GM23338 (cell line): ENCODE results near the gene EYA4. TPM values are rescaled to one million over a fixed set of nuclear protein-coding genes. Genes with fewer than 3 reads are reported as not detected.

Experiments
- ATAC-seq: fragments of 200-7000 bp; cut with Tn5 transposase; 3 replicates; pipeline ENCODE4 v1.9.1; 2020
- DNase-seq: peaks from one replicate; pipeline ENCODE4 v3.0.0-alpha.2; 2015; ENCODE audit warnings: low spot score
- H2AFZ ChIP-seq: fragments of 200-600 bp; sonication (generic); 2 replicates; pipeline ENCODE4 v1.8.0; 2016; ENCODE audit warnings: antibody characterized with exemption, mild to moderate bottlenecking, moderate library complexity
- H3F3A ChIP-seq: fragments of 200-600 bp; sonication (generic); replicated peaks from 2 replicates; pipeline ENCODE4 v1.8.0; 2017; ENCODE audit warnings: antibody characterized with exemption, mixed run types, low read depth
- H3K27ac ChIP-seq: fragments of 200-600 bp; sonication (generic); 2 replicates; pipeline ENCODE4 v1.6.1; 2016; ENCODE audit warnings: low read depth
- H3K27me3 ChIP-seq: fragments of 200-600 bp; sonication (generic); 2 replicates; pipeline ENCODE4 v1.8.0; 2016; ENCODE audit warnings: mild to moderate bottlenecking, mixed run types, moderate library complexity; ENCODE audit not compliant: insufficient read depth
- H3K36me3 ChIP-seq: fragments of 200-600 bp; sonication (generic); 2 replicates; pipeline ENCODE4 v1.8.0; 2016; ENCODE audit warnings: mild to moderate bottlenecking; ENCODE audit not compliant: insufficient read depth
- H3K4me1 ChIP-seq: fragments of 200-600 bp; sonication (generic); 2 replicates; pipeline ENCODE4 v1.8.0; 2016; ENCODE audit warnings: mild to moderate bottlenecking, moderate library complexity; ENCODE audit not compliant: insufficient read depth
- H3K4me2 ChIP-seq: fragments of 200-600 bp; sonication (generic); 2 replicates; pipeline ENCODE4 v1.7.1; 2017; ENCODE audit warnings: mixed run types
- H3K4me3 ChIP-seq: fragments of 200-600 bp; sonication (generic); 2 replicates; pipeline ENCODE4 v1.6.1; 2016; ENCODE audit warnings: mixed run types
- H3K79me2 ChIP-seq: fragments of 200-600 bp; sonication (generic); replicated peaks from 2 replicates; pipeline ENCODE4 v1.8.0; 2017; ENCODE audit warnings: mild to moderate bottlenecking; ENCODE audit not compliant: insufficient read depth
- H3K9me2 ChIP-seq: fragments of 200-600 bp; sonication (generic); 2 replicates; pipeline ENCODE4 v1.8.0; 2017; ENCODE audit not compliant: insufficient read depth
- H4K20me1 ChIP-seq: fragments of 200-600 bp; sonication (generic); replicated peaks from 2 replicates; pipeline ENCODE4 v1.8.0; 2017; ENCODE audit warnings: mild to moderate bottlenecking; ENCODE audit not compliant: insufficient read depth
- H3K27ac Mint-ChIP-seq: 2 replicates; pipeline ENCODE4 v1.8.0; 2020; ENCODE audit warnings: inconsistent platforms, mild to moderate bottlenecking, moderate library complexity, mixed read lengths
- H3K27me3 Mint-ChIP-seq: 3 replicates; pipeline ENCODE4 v1.8.0; 2022; ENCODE audit warnings: low read depth, mild to moderate bottlenecking, moderate library complexity, mixed read lengths, inconsistent platforms; ENCODE audit not compliant: insufficient read depth, poor library complexity
- H3K36me3 Mint-ChIP-seq: 3 replicates; pipeline ENCODE4 v1.8.0; 2021; ENCODE audit warnings: low read depth, mild to moderate bottlenecking, inconsistent platforms, moderate library complexity, mixed read lengths
- H3K4me1 Mint-ChIP-seq: 3 replicates; pipeline ENCODE4 v1.8.0; 2020; ENCODE audit warnings: mild to moderate bottlenecking, inconsistent platforms, mixed read lengths
- H3K4me3 Mint-ChIP-seq: 3 replicates; pipeline ENCODE4 v1.8.0; 2021; ENCODE audit warnings: moderate library complexity, mild to moderate bottlenecking, inconsistent platforms, mixed read lengths
- H3K9me3 Mint-ChIP-seq: 3 replicates; pipeline ENCODE4 v1.8.0; 2020; ENCODE audit warnings: moderate library complexity, mild to moderate bottlenecking, inconsistent platforms, mixed read lengths
- EZH2 ChIP-seq: fragments of 200-600 bp; sonication (generic); IDR thresholded peaks from one replicate; pipeline ENCODE4 v1.8.0; 2017; ENCODE audit warnings: antibody characterized with exemption, mild to moderate bottlenecking, low read depth; ENCODE audit not compliant: unreplicated experiment
- polyA plus RNA-seq: library from polyadenylated mRNA; unstranded; fragments of >200 nt; fragmentation: Nextera tagmentation; extraction: Ambion mirVana; gene quantifications from 2 replicates; pipeline ENCODE4 v1.2.1, GENCODE V29; 2016
- total RNA-seq: library from RNA; depleted of rRNA; stranded (reverse); fragments of >200 nt; shearing (Covaris generic); gene quantifications from 2 replicates; pipeline ENCODE4 v1.2.3, GENCODE V29; 2014
- TF ChIP-seq, protein P1 (sequence below), 2 experiments: fragments of 200-600 bp in 1 of 2; sonication (generic) in 1 of 2; conservative IDR thresholded peaks; 2 replicates each; pipeline versions ENCODE4 v1.5.1 to v1.6.1; 2016 to 2017; ENCODE audit warnings: antibody characterized with exemption in 2 of 2, low read depth in 2 of 2, mild to moderate bottlenecking in 2 of 2, moderate library complexity in 1 of 2
- TF ChIP-seq, protein P2 (sequence below): fragments of 250-450 bp; sonication (Bioruptor Pico); IDR thresholded peaks from 2 replicates; pipeline ENCODE4 v1.5.0; 2020; ENCODE audit warnings: mild to moderate bottlenecking, moderate library complexity

The EYA4 gene
- total and polyA plus RNA-seq, 2 experiments from 2014 or later = 0.05 to 0.21 TPM

DNA sequence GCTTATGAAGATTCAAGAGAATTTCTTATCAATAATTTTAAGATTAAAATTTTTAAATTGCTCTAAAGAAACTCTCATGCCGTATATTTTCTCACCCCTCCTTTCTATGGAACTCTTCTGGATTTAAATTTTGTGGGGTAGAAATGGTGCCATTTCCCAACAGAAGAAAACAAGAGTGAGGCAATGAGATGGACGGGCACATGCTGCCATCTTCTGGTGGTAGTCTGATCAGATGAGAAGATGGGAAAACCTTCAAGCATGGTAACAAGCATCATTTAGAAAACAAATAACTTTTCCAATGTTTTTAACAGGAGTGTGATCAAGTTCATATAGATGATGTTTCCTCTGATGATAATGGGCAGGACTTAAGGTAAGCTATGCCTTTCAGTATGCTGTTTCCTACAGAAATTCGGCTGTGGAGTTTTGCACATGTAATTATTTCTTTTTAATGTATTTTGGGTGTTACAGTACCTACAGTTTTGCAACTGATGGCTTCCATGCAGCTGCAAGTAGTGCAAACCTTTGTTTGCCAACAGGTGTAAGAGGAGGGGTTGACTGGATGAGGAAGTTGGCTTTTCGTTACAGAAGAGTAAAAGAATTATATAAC, 271.4 kb downstream of the EYA4 start:
- H3K4me3 Mint-ChIP-seq = no peak overlapping the region
- H3K9me3 Mint-ChIP-seq = no peaks in the 10 kb centered on the region
- no peaks in the 10 kb centered on the region for H3K4me1 ChIP-seq
- H3K36me3 ChIP-seq = no peaks in the 10 kb centered on the region
- peak; percentile 78 for ATAC-seq
- H3K27me3 Mint-ChIP-seq = no peaks in the 10 kb centered on the region
- TF ChIP-seq, protein P1, sequence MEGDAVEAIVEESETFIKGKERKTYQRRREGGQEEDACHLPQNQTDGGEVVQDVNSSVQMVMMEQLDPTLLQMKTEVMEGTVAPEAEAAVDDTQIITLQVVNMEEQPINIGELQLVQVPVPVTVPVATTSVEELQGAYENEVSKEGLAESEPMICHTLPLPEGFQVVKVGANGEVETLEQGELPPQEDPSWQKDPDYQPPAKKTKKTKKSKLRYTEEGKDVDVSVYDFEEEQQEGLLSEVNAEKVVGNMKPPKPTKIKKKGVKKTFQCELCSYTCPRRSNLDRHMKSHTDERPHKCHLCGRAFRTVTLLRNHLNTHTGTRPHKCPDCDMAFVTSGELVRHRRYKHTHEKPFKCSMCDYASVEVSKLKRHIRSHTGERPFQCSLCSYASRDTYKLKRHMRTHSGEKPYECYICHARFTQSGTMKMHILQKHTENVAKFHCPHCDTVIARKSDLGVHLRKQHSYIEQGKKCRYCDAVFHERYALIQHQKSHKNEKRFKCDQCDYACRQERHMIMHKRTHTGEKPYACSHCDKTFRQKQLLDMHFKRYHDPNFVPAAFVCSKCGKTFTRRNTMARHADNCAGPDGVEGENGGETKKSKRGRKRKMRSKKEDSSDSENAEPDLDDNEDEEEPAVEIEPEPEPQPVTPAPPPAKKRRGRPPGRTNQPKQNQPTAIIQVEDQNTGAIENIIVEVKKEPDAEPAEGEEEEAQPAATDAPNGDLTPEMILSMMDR (conservative IDR thresholded peaks at IDR 0.05; ENCODE audit: low read depth in 2 of 2) = peak; percentile 84 to 95
- TF ChIP-seq EZH2 = no peak
- TF ChIP-seq, protein P2, sequence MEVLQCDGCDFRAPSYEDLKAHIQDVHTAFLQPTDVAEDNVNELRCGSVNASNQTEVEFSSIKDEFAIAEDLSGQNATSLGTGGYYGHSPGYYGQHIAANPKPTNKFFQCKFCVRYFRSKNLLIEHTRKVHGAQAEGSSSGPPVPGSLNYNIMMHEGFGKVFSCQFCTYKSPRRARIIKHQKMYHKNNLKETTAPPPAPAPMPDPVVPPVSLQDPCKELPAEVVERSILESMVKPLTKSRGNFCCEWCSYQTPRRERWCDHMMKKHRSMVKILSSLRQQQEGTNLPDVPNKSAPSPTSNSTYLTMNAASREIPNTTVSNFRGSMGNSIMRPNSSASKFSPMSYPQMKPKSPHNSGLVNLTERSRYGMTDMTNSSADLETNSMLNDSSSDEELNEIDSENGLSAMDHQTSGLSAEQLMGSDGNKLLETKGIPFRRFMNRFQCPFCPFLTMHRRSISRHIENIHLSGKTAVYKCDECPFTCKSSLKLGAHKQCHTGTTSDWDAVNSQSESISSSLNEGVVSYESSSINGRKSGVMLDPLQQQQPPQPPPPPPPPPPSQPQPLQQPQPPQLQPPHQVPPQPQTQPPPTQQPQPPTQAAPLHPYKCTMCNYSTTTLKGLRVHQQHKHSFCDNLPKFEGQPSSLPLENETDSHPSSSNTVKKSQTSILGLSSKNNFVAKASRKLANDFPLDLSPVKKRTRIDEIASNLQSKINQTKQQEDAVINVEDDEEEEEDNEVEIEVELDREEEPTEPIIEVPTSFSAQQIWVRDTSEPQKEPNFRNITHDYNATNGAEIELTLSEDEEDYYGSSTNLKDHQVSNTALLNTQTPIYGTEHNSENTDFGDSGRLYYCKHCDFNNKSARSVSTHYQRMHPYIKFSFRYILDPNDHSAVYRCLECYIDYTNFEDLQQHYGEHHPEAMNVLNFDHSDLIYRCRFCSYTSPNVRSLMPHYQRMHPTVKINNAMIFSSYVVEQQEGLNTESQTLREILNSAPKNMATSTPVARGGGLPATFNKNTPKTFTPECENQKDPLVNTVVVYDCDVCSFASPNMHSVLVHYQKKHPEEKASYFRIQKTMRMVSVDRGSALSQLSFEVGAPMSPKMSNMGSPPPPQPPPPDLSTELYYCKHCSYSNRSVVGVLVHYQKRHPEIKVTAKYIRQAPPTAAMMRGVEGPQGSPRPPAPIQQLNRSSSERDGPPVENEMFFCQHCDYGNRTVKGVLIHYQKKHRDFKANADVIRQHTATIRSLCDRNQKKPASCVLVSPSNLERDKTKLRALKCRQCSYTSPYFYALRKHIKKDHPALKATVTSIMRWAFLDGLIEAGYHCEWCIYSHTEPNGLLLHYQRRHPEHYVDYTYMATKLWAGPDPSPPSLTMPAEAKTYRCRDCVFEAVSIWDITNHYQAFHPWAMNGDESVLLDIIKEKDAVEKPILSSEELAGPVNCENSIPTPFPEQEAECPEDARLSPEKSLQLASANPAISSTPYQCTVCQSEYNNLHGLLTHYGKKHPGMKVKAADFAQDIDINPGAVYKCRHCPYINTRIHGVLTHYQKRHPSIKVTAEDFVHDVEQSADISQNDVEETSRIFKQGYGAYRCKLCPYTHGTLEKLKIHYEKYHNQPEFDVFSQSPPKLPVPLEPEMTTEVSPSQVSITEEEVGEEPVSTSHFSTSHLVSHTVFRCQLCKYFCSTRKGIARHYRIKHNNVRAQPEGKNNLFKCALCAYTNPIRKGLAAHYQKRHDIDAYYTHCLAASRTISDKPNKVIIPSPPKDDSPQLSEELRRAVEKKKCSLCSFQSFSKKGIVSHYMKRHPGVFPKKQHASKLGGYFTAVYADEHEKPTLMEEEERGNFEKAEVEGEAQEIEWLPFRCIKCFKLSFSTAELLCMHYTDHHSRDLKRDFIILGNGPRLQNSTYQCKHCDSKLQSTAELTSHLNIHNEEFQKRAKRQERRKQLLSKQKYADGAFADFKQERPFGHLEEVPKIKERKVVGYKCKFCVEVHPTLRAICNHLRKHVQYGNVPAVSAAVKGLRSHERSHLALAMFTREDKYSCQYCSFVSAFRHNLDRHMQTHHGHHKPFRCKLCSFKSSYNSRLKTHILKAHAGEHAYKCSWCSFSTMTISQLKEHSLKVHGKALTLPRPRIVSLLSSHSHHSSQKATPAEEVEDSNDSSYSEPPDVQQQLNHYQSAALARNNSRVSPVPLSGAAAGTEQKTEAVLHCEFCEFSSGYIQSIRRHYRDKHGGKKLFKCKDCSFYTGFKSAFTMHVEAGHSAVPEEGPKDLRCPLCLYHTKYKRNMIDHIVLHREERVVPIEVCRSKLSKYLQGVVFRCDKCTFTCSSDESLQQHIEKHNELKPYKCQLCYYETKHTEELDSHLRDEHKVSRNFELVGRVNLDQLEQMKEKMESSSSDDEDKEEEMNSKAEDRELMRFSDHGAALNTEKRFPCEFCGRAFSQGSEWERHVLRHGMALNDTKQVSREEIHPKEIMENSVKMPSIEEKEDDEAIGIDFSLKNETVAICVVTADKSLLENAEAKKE (CRISPR knock-in tag) = no peak
- no peak overlapping the region for H2AFZ ChIP-seq
- H4K20me1 ChIP-seq = no peaks in the 10 kb centered on the region
- no peak overlapping the region for H3K4me2 ChIP-seq
- H3K36me3 Mint-ChIP-seq = no peaks in the 10 kb centered on the region
- H3F3A ChIP-seq = no peaks in the 10 kb centered on the region
- no peaks in the 10 kb centered on the region for H3K27me3 ChIP-seq
- no peaks in the 10 kb centered on the region for H3K9me2 ChIP-seq
- no peak overlapping the region for H3K27ac Mint-ChIP-seq
- peak; percentile 68 for DNase-seq
- no peak overlapping the region for H3K4me3 ChIP-seq
- no peak overlapping the region for H3K27ac ChIP-seq
- H3K79me2 ChIP-seq = no peaks in the 10 kb centered on the region
- H3K4me1 Mint-ChIP-seq = peaks cover 6% of the 10 kb centered on the region
